Right lobe of liver (tissue), 6 donors: ENCODE results near the gene PIMREG. TPM values are rescaled to one million over a fixed set of nuclear protein-coding genes. Genes with fewer than 3 reads are reported as not detected.
A peak's percentile ranks its signal among the peaks of the same experiment; 100 is the strongest.

Experiments used
- ATAC-seq, 4 donors: fragments of 200-7000 bp; cut with Tn5 transposase; one replicate each; pipeline ENCODE4 v1.9.1; 2020; ENCODE audit warnings: mild to moderate bottlenecking in 4 of 4, moderate library complexity in 4 of 4
- DNase-seq, 3 donors: peaks; one replicate each; pipeline ENCODE4 v3.0.0-alpha.2; 2020
- H3K27ac ChIP-seq, 3 donors: fragments of 200-600 bp; one replicate each; pipeline ENCODE4 v1.8.0; 2022
- H3K27me3 ChIP-seq, 2 donors: fragments of 200-600 bp; one replicate each; pipeline ENCODE4 v1.8.0; 2022
- H3K36me3 ChIP-seq, 4 donors: fragments of 200-600 bp; sonication (generic) in 1 of 4; one replicate each; pipeline versions ENCODE4 v1.5.1 to v1.8.0; 2017 to 2022; ENCODE audit warnings: control low read depth in 1 of 4
- H3K4me1 ChIP-seq, 4 donors: fragments of 200-600 bp; sonication (generic) in 1 of 4; one replicate each; pipeline versions ENCODE4 v1.5.1 to v1.8.0; 2017 to 2022; ENCODE audit warnings: control low read depth in 1 of 4
- H3K4me3 ChIP-seq, 3 donors: fragments of 200-600 bp; one replicate each; pipeline ENCODE4 v1.8.0; 2022
- H3K9me3 ChIP-seq, 4 donors: fragments of 200-600 bp; sonication (generic) in 1 of 4; one replicate each; pipeline versions ENCODE4 v1.5.1 to v1.8.0; 2017 to 2022; ENCODE audit warnings: control low read depth in 1 of 4
- CTCF ChIP-seq, 4 donors: fragments of 200-600 bp in 3 of 4; fragments of 450-650 bp in 1 of 4; IDR thresholded peaks; one replicate each; pipeline versions ENCODE4 v1.5.1 to v1.8.0; 2016 to 2022; ENCODE audit warnings: antibody characterized with exemption in 4 of 4, mild to moderate bottlenecking in 2 of 4
- POLR2A ChIP-seq: fragments of 450-650 bp; IDR thresholded peaks from one replicate; pipeline ENCODE4 v1.6.1; 2017; ENCODE audit warnings: antibody characterized with exemption, mild to moderate bottlenecking
- WGBS: methylation state at CpG from one replicate; pipeline ENCODE4 v1.1.6; 2018; ENCODE audit warnings: low coverage, low lambda C conversion rate; ENCODE audit not compliant: insufficient coverage; ENCODE audit errors: missing lambda C conversion rate; 5-methylcytosine and 5-hydroxymethylcytosine counted together
- intact Hi-C, 2 donors: fragments of 100-400 bp; cut with DNase I; formaldehyde crosslinking; loops; one replicate each; pipeline versions ENCODE4 v1.11.2 to v1.14.1; 2022
- total RNA-seq, 6 experiments: library from RNA; depleted of rRNA in 2 of 6; stranded (reverse); fragments of >200 nt in 2 of 6; fragmentation: NEBNext Ultra II Directional in 3 of 6; extraction: Animal tissue kit (Norgen Biotek cat#: 25700) in 3 of 6; gene quantifications; one replicate each; pipeline versions ENCODE4 v1.1.0 to v1.2.4, GENCODE V29; 2016 to 2023
- donor health status: DM: no; HTN: yes; CAD: no.
- donor health status: DM: no; HTN: no; CAD: no.
- donor health status: DM: no; HTN: no; CAD: no.
- donor health status: DM: no; HTN: yes; CAD: no.
- donor health status: DM: no; HTN: yes; CAD: no.

PIMREG gene
- total RNA-seq, 6 experiments from 2014 or later, result 0.18 to 0.37 TPM; not detected in 4

- no peak for DNase-seq
- 26% methylated on average over 7 of the region's 10 CpGs for WGBS
- Histone ChIP-seq H3K4me3 (no peak overlapping the region), H3K27ac (no peak overlapping the region), H3K4me1 (no peaks in the 10 kb centered on the region), H3K27me3 (no peaks in the 10 kb centered on the region), H3K36me3 (no peaks in the 10 kb centered on the region), H3K9me3 (no peaks in the 10 kb centered on the region)
- no peak for TF ChIP-seq POLR2A
- intact Hi-C loops, result no loop called here
- no peak for ATAC-seq
Measured at GRCh38 chr17:6408735-6409134, 35.5 kb upstream of the PIMREG start.

- no peak overlapping the region for H3K4me3 ChIP-seq
- H3K9me3 ChIP-seq, result no peaks in the 10 kb centered on the region
- H3K27me3 ChIP-seq, result no peaks in the 10 kb centered on the region
- intact Hi-C loops, result no loop called here
- TF ChIP-seq POLR2A (no peak), CTCF (IDR thresholded peaks at IDR 0.05) (peak; percentile 26 to 49 (median 34))
- no peak overlapping the region for H3K27ac ChIP-seq
- WGBS, result 50% methylated on average over 1 of the region's 1 CpG
- H3K4me1 ChIP-seq, result no peaks in the 10 kb centered on the region
- ATAC-seq (peak; percentile 42 to 72 (median 61)), DNase-seq (no peak)
- H3K36me3 ChIP-seq, result no peaks in the 10 kb centered on the region
Measured at GRCh38 chr17:6413065-6413464, 31.2 kb upstream of the PIMREG start.

DNA sequence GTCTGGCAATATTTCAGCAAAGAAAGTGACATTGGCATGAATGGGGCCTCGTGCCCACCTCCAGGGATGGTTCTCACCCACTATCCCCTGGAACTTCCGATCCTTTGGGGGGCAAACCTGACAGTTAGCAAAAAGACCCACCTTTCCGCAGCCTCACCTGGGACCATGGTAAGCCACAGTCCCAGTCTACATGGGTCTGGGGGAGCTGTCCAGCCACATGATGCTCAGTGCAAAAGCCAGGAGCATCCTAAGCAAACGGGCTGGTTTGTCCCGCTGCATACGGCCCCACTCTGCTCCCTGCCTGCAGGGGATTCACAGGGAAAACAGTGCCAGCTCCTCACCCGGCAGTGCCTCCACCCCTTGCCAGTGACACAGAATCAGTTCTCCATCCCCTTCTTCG, 28.6 kb upstream of the PIMREG start:
- 69% methylated on average over 3 of the region's 8 CpGs for WGBS
- no peak overlapping the region for H3K27ac ChIP-seq
- DNase-seq, result no peak
- H3K4me1 ChIP-seq, result no peaks in the 10 kb centered on the region
- H3K9me3 ChIP-seq, result no peaks in the 10 kb centered on the region
- no peaks in the 10 kb centered on the region for H3K27me3 ChIP-seq
- no peak overlapping the region for H3K4me3 ChIP-seq
- ATAC-seq, result no peak
- intact Hi-C loops, result no loop called here
- no peaks in the 10 kb centered on the region for H3K36me3 ChIP-seq
- TF ChIP-seq POLR2A, result no peak
- TF ChIP-seq CTCF (IDR thresholded peaks at IDR 0.05), result no peak

- peak in 1 of 4 donors; percentile 29 for ATAC-seq
- Histone ChIP-seq H3K4me1 (no peaks in the 10 kb centered on the region), H3K36me3 (no peaks in the 10 kb centered on the region), H3K4me3 (no peak overlapping the region), H3K27me3 (no peaks in the 10 kb centered on the region), H3K27ac (no peak overlapping the region), H3K9me3 (no peaks in the 10 kb centered on the region)
- intact Hi-C loops, result loop anchor here (5.0 kb wide), 2 partner anchors 823 to 833 kb away; no protein-coding TSS in a partner anchor
- 8% methylated on average over 4 of the region's 13 CpGs for WGBS
- peak in 3 of 4 donors; percentile 16 to 30 (median 25) for TF ChIP-seq CTCF (IDR thresholded peaks at IDR 0.05)
- no peak for TF ChIP-seq POLR2A
- no peak for DNase-seq
Measured at GRCh38 chr17:6420173-6420641, 24.0 kb upstream of the PIMREG start.

GRCh38 chr17:6421700-6422604, 22.3 kb upstream of the PIMREG start:
- Histone ChIP-seq H3K27ac (no peak overlapping the region), H3K4me1 (no peaks in the 10 kb centered on the region), H3K36me3 (no peaks in the 10 kb centered on the region), H3K9me3 (no peaks in the 10 kb centered on the region), H3K4me3 (no peak overlapping the region), H3K27me3 (no peaks in the 10 kb centered on the region)
- 28% methylated on average over 8 of the region's 13 CpGs for WGBS
- ATAC-seq (peak; percentile 89 to 97 (median 93)), DNase-seq (peak; percentile 81 to 83 (median 81))
- no peak for TF ChIP-seq POLR2A
- peak; percentile 80 to 83 (median 83) for TF ChIP-seq CTCF (IDR thresholded peaks at IDR 0.05)
- intact Hi-C loops, result loop anchor here (5.0 kb wide), 2 partner anchors 825 to 835 kb away; no protein-coding TSS in a partner anchor
